ENCODE data around the gene CCR5AS.
"Not testable (repeated sequence)": the region's sequence is repeated elsewhere in the genome, so short reads cannot be mapped to it uniquely, and the experiment has no call there.

CCR5AS gene

GRCh38 chr3:46406788-46407611 lies at the start of gene CCR5AS, which contains the start of gene CCRL2:
CCR5AS (minus strand) TSS chr3:46407066.
CCRL2 (plus strand) TSS chr3:46407259; CDS start chr3:46408080, 821 bp downstream.
- DNase-seq: no peak

DNA sequence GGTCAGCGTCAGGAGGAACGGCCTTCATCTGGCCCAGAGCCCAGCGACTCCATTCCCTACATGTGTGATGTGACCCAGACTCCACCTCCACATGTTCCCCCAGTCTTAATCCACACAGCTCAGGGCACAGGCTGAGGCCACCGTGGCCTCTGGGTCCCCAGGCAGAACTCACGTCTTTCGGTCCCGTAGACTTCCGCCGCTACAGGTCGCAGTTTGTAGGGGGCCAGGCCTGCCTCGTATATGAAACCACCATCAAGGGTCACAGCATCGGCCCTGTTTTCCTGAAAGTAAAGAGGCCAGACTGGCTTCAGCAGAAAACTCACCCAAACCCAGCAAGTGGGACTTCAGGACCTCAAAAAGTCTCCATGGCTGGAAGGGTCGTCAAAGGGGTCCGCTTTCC lies 49.3 kb upstream of the CCR5AS start:
- DNase-seq: no peak

DNA sequence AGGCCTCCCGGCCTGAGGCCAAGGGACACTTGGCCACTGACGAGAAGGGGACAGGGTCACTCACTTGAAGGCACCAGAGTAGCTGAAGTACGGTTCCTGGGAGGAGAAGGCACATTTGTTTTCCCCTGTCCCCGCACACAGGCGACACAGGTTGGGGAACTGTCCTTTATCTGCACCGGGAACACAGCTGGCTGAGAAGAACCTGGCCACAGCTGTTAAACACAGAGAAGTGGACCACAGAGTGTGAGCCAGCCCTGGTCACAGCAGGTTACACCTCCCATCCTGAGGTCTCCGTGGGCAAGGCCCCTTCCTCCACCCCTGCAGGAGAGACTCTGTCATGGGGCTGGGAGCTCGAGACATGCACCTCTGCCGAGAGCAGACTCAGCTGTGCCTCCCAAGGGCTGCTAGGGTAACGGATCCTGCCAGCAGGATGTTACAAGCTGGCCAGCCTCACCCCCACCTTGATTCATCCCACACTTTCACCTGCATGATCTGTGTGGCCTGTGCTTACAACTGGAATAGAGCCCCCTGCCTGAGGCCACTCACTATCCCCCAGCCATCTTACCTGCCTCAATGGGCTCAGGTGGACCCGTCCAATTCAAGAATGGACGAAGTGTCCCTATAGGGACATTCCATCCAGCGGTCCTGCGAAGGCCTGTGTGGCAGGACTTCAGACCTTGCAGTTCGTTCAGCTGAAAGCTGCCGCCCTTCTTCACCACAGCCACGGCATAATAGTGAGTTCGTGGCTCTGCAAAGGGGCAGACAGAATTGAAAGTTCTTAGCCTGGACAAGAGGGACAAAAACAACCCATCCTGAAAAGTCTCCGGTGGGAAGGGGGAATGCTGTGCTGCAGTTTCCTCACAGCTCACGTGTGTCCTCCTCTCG lies 48.6 kb upstream of the CCR5AS start:
- no peak for DNase-seq

DNA sequence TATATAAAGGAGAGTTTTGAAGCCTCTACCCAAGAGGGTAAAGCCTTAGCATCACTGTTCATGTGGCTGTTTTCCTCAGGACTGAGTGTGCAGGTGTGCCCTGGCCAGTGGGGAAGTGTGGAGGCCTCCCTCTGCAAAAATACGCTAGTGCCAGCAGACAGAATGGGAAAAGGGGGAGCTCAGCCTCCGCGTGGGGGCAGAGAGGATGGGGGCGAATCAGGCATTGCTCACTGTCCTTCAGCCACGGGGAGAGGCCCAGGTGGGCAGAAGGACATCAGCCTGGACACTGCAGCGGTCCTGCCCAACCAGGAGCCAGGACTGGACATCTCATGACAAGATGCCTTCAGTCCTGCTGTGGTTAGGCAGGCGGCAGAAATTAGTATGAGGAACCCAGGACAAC lies 47.7 kb upstream of the CCR5AS start:
- no peak for DNase-seq

- no peak for DNase-seq
Measured at GRCh38 chr3:46454209-46454595, 47.3 kb upstream of the CCR5AS start.

DNA sequence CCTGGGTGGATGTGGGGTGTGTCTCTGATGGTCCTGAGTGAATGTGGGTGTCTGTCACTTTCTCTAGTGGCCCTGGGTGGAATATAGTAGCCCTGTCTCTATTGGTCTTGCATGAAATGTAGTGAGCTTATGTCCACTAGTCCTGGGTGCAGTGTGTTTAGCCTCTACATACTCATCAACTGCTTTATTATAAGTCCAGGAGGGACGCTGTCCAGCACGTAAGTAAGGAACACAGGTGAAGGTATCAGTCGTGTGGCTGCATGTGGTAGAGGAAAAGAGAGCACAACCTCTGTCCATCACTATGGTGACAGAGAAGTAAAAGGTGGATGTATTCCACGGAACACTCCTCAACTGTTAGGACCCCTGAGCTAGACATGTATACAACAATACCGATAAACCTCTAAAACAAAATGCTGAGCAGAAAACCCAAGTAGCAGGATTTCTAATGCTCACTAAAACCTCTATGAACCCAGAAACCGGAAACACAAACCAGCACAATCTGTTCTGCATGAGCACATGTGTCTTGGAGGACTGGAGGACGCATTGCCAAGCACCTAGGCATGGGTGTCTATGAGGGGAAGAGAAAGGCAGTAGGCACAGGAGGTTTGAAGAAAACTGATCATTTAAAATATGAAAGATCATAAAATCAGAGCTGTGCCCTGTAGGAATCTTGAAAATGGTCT lies 46.8 kb upstream of the CCR5AS start:
- no peak for DNase-seq

- peak; percentile 10 for DNase-seq
Measured at GRCh38 chr3:46449755-46450552, 43.1 kb upstream of the CCR5AS start.

DNA sequence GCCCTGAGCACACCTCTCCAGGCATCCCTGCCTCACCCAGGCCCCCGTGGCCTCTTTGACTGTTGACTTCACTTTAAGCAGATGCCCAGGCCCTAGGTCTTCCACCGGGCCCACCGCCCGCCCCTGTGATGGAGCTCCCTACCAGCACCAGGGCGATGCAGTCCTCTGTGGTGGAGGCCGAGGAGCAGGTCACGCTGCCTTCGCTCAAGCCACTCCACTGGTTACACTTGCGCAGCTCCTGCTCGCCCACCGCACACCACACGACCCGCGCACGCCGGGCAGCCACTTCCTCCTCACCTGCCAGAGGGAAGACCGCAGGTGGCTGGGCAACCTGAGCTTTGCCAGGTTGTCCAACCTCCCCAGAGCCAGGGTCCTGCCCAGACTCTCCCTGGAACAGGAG lies 41.9 kb upstream of the CCR5AS start:
- no peak for DNase-seq

DNA sequence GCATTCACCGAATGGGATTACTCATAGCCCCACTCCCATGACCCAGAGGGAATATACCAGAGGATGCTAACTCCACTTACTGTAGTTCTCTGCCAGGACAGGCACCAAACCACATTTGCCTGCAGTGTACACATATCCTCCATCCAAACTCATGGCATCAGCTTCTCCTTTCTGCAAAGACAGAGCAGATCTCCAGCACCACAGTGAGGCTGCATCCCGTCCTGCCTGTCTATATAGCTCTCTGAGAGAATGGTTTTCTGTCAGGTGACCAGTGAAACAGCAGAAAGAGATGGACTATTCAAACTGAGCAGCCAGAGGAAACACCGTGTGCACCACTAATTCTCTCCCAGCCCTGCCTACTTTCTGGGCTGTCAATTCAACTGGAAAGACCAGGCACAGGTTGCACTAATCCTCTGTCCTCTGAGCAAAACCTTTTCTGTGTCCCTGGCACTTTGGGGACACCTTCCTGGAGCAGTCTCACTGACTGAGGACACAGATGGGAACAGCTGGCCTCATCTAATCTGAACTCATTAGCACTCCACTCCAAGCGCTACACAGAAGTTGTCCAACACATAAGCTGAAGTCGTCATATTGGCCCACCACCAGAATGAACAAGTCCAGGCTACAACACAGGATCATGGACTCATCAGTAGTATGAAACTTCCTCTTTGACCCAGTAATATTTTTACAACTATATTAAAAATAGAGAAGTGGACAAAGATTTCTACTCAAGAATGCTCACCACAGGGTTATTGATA lies 40.5 kb upstream of the CCR5AS start:
- DNase-seq: peak; percentile 73

GRCh38 chr3:46442576-46443530 lies 36.0 kb upstream of the CCR5AS start:
- peak; percentile 69 for DNase-seq

DNA sequence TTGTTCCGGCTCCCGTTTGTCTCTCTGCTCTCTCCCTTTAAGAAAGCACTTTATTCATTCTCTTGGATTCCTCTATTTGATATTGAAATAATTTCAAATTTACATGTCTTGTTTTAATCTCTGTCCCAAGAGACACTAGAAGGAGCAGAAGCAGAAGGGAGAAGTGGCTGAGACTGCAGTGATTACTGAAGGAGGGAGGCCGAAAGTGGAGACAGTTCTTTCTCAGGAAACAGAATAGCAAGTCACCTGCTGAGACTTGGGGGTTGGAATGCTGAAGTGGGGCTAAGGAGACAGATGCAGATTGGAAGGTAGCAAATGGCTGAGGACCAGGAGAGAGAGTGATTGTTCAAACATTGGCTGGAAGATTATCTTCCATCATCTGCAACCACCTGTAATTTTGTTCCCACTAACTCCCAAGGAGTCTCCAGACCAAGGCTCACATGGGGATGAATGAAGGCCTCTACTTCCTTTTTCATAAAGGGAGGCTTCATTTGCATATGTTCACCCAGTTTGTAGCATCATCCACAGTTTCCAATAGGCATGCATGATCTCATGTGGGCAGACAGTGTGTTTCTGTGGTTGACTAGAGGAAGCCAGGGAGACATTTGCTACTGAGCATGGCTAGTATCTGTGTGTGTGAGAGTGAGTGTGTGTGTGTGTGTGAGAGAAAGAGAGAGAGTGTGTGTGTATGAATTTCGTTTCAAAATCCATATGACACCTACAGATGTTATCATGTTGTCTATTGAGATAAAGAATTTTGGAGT lies 33.8 kb upstream of the CCR5AS start:
- no peak for DNase-seq

- no peak for DNase-seq
Measured at GRCh38 chr3:46438831-46439230, 32.0 kb upstream of the CCR5AS start.

DNA sequence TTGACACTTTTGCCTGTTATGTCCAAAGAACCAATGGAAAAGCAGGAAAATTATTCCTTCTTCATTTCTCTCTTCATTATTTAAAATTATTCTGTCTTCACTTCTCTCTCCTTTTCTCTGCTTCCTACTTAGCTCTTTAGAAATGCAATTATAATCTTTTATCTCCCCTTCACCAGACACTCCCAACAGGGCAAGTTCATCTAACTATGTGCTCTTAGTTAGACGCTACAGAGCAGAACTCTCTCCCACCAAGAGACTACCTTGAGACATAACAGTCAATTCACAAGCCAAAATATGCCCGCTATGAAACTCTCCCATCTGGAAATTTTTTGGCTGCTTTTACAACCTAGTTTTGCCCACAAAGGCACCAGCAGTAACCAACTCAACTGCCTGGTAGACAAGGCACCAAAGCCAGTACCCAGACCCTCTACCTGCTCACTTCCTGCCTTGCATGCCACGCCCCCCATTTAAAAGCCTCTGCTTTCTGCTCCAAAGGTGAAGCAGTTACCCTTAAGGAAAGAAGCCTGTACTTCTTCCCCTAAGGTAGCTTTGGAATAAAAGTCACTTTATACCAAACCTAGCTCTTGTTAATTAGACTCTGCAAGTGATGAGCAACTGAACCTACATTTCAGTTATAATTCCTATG lies 28.3 kb upstream of the CCR5AS start:
- no peak for DNase-seq

GRCh38 chr3:46433841-46434240 lies 27.0 kb upstream of the CCR5AS start:
- DNase-seq: no peak

DNA sequence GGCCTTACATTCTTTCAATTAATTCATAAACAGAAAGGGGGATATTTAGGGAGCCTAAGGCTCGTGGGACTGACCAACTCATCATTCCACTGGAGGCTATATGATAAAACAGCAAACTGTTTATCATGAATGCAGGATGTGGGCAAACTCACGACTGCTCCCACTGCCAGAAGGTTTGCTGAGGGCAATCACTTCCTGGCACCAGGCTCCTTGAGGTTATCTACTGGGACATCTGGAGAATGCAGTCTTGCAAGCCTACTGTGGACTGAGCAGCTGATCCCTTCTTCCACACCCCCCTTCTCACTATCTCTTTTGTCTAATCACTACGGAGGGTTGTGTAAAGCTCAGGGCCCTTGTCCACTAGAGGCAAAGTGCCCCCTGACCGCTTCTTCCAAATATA lies 26.3 kb upstream of the CCR5AS start:
- DNase-seq: not testable (repeated sequence)

- DNase-seq: not testable (repeated sequence)
Measured at GRCh38 chr3:46431905-46432304, 25.0 kb upstream of the CCR5AS start.

- not testable (repeated sequence) for DNase-seq
Measured at GRCh38 chr3:46430879-46431278, 24.0 kb upstream of the CCR5AS start.

- DNase-seq: no peak
Measured at GRCh38 chr3:46429671-46430070, 22.8 kb upstream of the CCR5AS start.

DNA sequence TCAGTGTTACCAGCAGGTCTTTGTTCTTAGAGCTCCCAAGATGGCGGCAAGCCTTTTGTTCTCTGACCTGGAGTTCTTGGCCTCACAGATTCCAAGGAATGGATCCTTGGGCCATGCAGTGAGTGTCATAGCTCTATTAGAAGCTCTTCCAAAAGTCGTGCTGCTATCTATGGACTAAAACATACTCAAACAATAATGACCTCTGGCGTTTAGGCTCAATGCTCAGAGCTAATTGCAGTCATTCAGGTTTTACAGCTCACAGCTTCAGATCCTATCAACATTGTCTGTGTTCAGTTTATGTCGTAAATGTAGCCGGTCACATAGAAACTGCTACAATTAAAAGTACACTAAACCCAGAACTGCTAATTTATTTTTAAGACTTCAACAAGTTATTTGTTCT lies 22.4 kb upstream of the CCR5AS start:
- DNase-seq: no peak

Data from NCI-H82 (cell line).